ENCODE data around the gene ADAMTS2.
A peak's percentile ranks its signal among the peaks of the same experiment; 100 is the strongest.

The ADAMTS2 gene

GRCh38 chr5:179128041-179128365 is 217.3 kb downstream of the ADAMTS2 start:
- no peak for TF ChIP-seq CTCF (IDR thresholded peaks at IDR 0.05; ENCODE audit: poor library complexity, severe bottlenecking)
- H3K9me3 ChIP-seq (ENCODE audit: severe bottlenecking) = peaks cover 43% of the 10 kb centered on the region
- no peak for ATAC-seq (ENCODE audit: low read depth)
- H3K4me3 ChIP-seq (ENCODE audit: severe bottlenecking) = no peak overlapping the region
- H3K27ac ChIP-seq (ENCODE audit: poor library complexity, severe bottlenecking) = no peak overlapping the region
- no peaks in the 10 kb centered on the region for H3K27me3 ChIP-seq (ENCODE audit: insufficient read depth, poor library complexity, severe bottlenecking)
- DNase-seq (ENCODE audit: low spot score) = no peak
- no peaks in the 10 kb centered on the region for H3K4me1 ChIP-seq (ENCODE audit: insufficient read depth, poor library complexity, severe bottlenecking)
- no peaks in the 10 kb centered on the region for H3K36me3 ChIP-seq (ENCODE audit: low read depth)

GRCh38 chr5:179127136-179128040 is 217.9 kb downstream of the ADAMTS2 start:
- TF ChIP-seq CTCF (IDR thresholded peaks at IDR 0.05; ENCODE audit: poor library complexity, severe bottlenecking) = no peak
- no peaks in the 10 kb centered on the region for H3K4me1 ChIP-seq (ENCODE audit: insufficient read depth, poor library complexity, severe bottlenecking)
- no peak for ATAC-seq (ENCODE audit: low read depth)
- DNase-seq (ENCODE audit: low spot score) = peak; percentile 52
- no peaks in the 10 kb centered on the region for H3K36me3 ChIP-seq (ENCODE audit: low read depth)
- H3K27ac ChIP-seq (ENCODE audit: poor library complexity, severe bottlenecking) = no peak overlapping the region
- H3K27me3 ChIP-seq (ENCODE audit: insufficient read depth, poor library complexity, severe bottlenecking) = no peaks in the 10 kb centered on the region
- no peak overlapping the region for H3K4me3 ChIP-seq (ENCODE audit: severe bottlenecking)
- H3K9me3 ChIP-seq (ENCODE audit: severe bottlenecking) = peaks cover 42% of the 10 kb centered on the region

GRCh38 chr5:179126506-179126991 is 218.7 kb downstream of the ADAMTS2 start:
- no peaks in the 10 kb centered on the region for H3K4me1 ChIP-seq (ENCODE audit: insufficient read depth, poor library complexity, severe bottlenecking)
- no peaks in the 10 kb centered on the region for H3K36me3 ChIP-seq (ENCODE audit: low read depth)
- H3K27ac ChIP-seq (ENCODE audit: poor library complexity, severe bottlenecking) = no peak overlapping the region
- no peak overlapping the region for H3K4me3 ChIP-seq (ENCODE audit: severe bottlenecking)
- no peak for TF ChIP-seq CTCF (IDR thresholded peaks at IDR 0.05; ENCODE audit: poor library complexity, severe bottlenecking)
- peaks cover 48% of the 10 kb centered on the region for H3K9me3 ChIP-seq (ENCODE audit: severe bottlenecking)
- ATAC-seq (ENCODE audit: low read depth) (no peak), DNase-seq (ENCODE audit: low spot score) (peak; percentile 49)
- H3K27me3 ChIP-seq (ENCODE audit: insufficient read depth, poor library complexity, severe bottlenecking) = no peaks in the 10 kb centered on the region

GRCh38 chr5:179125789-179126505 is 219.3 kb downstream of the ADAMTS2 start:
- no peak for ATAC-seq (ENCODE audit: low read depth)
- H3K27me3 ChIP-seq (ENCODE audit: insufficient read depth, poor library complexity, severe bottlenecking) = no peaks in the 10 kb centered on the region
- H3K4me3 ChIP-seq (ENCODE audit: severe bottlenecking) = no peak overlapping the region
- H3K27ac ChIP-seq (ENCODE audit: poor library complexity, severe bottlenecking) = no peak overlapping the region
- DNase-seq (ENCODE audit: low spot score) = peak; percentile 62
- no peak for TF ChIP-seq CTCF (IDR thresholded peaks at IDR 0.05; ENCODE audit: poor library complexity, severe bottlenecking)
- no peaks in the 10 kb centered on the region for H3K36me3 ChIP-seq (ENCODE audit: low read depth)
- H3K4me1 ChIP-seq (ENCODE audit: insufficient read depth, poor library complexity, severe bottlenecking) = no peaks in the 10 kb centered on the region
- H3K9me3 ChIP-seq (ENCODE audit: severe bottlenecking) = peaks cover 48% of the 10 kb centered on the region

Measured in RWPE2 (cell line).